ENCODE results near the gene MLPH.

Gene MLPH

GRCh38 chr2:237486819-237487448 lies at the start of gene MLPH:
Gene MLPH, plus strand, starts transcription at chr2:237487251. Its CDS starts 6,176 bp downstream, at chr2:237493427.
- DNase-seq = no peak

GRCh38 chr2:237437566-237437965 lies 49.5 kb upstream of the MLPH start:
- no peak for DNase-seq

GRCh38 chr2:237438080-237438940 lies 48.7 kb upstream of the MLPH start:
- DNase-seq = no peak

GRCh38 chr2:237440819-237441281 lies 46.2 kb upstream of the MLPH start:
- no peak for DNase-seq

GRCh38 chr2:237441605-237442274 lies 45.3 kb upstream of the MLPH start:
- no peak for DNase-seq

- no peak for DNase-seq
These were observed 43.0 kb upstream of the MLPH start for GRCh38 chr2:237444071-237444470.

- DNase-seq = no peak
These were observed 41.3 kb upstream of the MLPH start for GRCh38 chr2:237445611-237446337.

GRCh38 chr2:237446338-237446665 lies 40.7 kb upstream of the MLPH start:
- no peak for DNase-seq

GRCh38 chr2:237447496-237447895 lies 39.6 kb upstream of the MLPH start:
- no peak for DNase-seq

GRCh38 chr2:237448171-237448570 lies 38.9 kb upstream of the MLPH start:
- DNase-seq = no peak

- DNase-seq = no peak
These were observed 38.4 kb upstream of the MLPH start for GRCh38 chr2:237448626-237449025.

- no peak for DNase-seq
These were observed 37.7 kb upstream of the MLPH start for GRCh38 chr2:237449193-237449881.

GRCh38 chr2:237450108-237450507 lies 36.9 kb upstream of the MLPH start:
- DNase-seq = no peak

- DNase-seq = no peak
These were observed 36.5 kb upstream of the MLPH start for GRCh38 chr2:237450583-237450982.

GRCh38 chr2:237451643-237452469 lies 35.2 kb upstream of the MLPH start:
- DNase-seq = no peak

- DNase-seq = no peak
These were observed 34.2 kb upstream of the MLPH start for GRCh38 chr2:237452861-237453260.

GRCh38 chr2:237453671-237454070 lies 33.4 kb upstream of the MLPH start:
- DNase-seq = no peak

- DNase-seq = no peak
These were observed 31.3 kb upstream of the MLPH start for GRCh38 chr2:237455764-237456163.

GRCh38 chr2:237456200-237456843 lies 30.7 kb upstream of the MLPH start:
- DNase-seq = no peak

- no peak for DNase-seq
These were observed 29.6 kb upstream of the MLPH start for GRCh38 chr2:237457388-237457941.

- DNase-seq = no peak
These were observed 28.5 kb upstream of the MLPH start for GRCh38 chr2:237458519-237458918.
